Stimulated activated CD8-positive, alpha-beta memory T cell treated with anti-CD3 and anti-CD28 coated beads, Interleukin-15, amount 100 ng/mL, for 4 hours (primary cell): ENCODE data around the gene TMEM39B.
A peak's percentile ranks its signal among the peaks of the same experiment; 100 is the strongest.
"Not testable (repeated sequence)": the region's sequence is repeated elsewhere in the genome, so short reads cannot be mapped to it uniquely, and the experiment has no call there.

Source experiments
- DNase-seq, 2 donors: peaks; one replicate each; pipeline ENCODE4 v3.0.0-alpha.2; 2020; ENCODE audit warnings: low read depth in 2 of 2

The TMEM39B gene

GRCh38 chr1:32072622-32073298, at the start of gene TMEM39B:
Gene TMEM39B, plus strand, starts transcription at chr1:32072939. Its CDS starts 109 bp downstream, at chr1:32073048.
- peak; percentile 85 to 89 for DNase-seq

DNA sequence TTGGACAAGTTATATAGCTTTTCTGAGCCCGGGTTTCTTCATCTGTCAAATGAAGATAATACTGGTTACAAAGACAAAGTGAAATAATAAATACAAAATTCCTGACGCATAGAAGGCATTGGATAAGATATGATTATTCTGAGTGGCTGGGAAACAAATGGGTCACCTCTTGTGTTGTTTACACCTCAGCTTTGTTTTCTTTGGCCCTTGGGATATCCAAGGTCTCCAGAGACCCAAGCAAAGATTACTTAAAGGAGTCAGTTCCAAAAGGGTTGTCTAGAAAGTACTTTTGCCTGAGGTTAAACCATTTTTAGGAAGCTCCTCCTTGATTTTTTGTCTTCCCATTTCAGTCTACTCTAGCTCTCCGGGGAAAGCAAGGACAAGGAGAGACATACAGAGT, 49.4 kb upstream of the TMEM39B start:
- DNase-seq: no peak

- DNase-seq: no peak
Observed at GRCh38 chr1:32025515-32025914, 47.2 kb upstream of the TMEM39B start.

DNA sequence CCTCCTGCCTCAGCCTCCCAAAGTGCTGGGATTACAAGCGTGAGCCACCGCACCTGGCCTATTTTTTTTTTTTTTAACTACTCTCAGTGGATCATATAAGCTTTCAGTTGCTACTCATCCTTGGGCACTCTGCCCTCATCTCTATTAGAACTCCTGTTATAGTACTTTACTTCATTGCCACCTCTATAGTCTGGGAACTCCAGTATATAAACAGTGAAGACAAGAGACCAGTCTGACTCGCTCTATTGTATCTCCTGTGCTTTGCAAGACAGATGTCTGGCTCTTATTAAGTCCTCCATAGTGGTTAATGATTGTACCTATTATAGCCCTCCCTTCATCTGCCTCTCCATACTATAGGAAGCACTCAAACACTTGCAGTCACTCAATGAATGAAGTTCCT, 44.0 kb upstream of the TMEM39B start:
- DNase-seq: no peak

DNA sequence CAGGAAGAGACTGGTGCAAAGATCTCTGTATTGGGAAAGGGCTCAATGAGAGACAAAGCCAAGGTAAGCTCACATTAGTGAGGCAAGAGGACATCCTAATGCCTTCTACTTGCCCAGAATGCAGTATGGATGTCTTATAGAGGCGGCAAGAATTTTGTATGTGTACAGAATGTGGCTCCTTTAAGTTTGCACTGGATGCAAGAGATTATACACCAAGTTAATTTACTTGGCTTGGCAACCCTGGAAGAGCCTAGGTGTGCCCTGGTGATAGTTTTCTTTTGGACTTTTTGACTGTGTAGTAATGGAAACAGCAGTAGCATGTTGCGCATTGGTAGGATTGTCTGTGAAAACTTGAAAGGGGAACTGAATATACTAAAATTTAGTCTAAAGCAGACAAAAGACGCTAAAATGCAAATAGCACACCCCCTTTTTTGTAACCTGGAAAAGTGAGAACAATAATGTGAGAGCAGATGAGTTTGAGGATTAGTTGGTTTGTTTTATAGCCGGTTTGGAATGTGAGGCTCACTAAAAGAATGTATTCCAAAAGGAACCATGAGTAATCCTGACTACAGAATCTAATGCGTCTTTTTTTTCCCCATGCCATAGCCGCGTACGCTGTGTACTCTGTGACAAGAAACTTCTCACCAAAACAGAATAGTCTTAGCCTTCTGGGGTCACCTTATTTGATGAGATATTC, 41.0 kb upstream of the TMEM39B start:
- DNase-seq: no peak

DNA sequence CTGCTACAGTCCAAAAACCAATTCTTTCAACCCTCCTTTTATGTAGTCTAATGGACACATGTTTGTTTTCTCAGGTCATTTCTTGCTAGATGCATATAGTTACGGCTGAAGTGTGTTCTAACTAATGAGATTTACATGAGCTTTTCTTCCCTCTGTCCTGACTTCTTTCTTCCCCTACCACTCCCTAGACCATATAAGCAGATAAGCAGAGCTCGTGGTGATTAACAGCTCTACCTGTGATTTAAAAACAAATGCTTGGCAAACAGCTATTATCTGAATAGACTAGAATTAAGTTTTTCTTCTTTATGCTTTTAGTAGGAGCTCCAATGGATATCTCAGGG, 40.5 kb upstream of the TMEM39B start:
- no peak for DNase-seq

DNA sequence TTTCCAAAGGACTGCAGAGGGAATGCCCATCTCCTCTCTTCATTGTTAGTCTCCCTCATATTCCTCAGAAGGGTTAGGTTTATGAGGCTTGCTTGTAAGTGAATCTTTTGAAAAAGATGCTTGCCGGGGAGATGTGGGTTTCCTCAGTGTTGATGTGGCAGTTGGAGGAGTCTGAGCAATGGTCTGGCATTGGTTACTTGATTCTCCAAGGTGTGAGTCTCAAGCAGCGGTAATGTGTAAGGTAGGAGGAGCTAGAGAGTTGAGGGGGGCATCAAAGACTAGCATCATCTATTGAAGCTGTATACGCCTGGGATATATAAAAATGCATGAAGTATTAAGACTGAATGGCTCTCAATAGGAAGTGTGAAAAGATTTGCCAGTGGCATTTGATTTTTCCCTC, 37.6 kb upstream of the TMEM39B start:
- DNase-seq: no peak

- no peak for DNase-seq
Observed at GRCh38 chr1:32040711-32041110, 32.0 kb upstream of the TMEM39B start.

DNA sequence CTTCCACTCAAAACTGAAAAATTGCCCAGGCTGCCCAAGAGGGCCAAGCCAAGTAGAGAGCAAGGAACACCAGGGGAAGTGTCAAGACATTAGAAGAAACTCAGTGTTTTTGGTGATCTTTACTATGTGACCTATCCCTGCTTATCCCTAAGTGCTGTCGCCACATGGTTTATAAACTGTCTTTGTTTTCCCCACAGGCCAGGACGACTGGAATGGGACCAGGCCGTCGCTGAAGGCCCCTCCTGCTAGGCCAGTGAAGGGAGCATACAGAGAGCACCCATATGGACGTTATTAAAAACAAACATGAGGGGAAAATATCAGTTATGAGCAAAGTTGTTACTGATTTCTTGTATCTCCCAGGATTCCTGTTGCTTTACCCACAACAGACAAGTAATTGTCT, 30.4 kb upstream of the TMEM39B start:
- no peak for DNase-seq

- no peak for DNase-seq
Observed at GRCh38 chr1:32044234-32044633, 28.5 kb upstream of the TMEM39B start.

DNA sequence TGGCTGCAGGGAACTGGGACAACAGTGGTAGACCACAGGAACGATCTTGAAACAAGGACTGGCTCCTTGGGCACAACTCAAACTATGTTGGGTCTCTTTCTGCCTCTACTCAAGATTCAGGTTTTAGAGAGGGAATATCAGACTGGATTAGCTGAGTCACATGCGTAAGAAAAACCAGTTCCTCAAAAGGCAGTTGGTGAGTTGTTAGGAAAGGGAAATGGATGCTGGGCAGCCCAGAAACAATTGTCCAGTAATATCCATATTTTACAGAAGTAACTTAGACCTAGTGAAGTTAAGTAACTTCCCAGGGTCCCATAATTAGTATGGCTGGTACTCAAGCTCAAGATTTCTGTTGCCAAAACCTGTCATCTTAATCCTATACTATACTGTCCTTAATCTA, 27.0 kb upstream of the TMEM39B start:
- no peak for DNase-seq

DNA sequence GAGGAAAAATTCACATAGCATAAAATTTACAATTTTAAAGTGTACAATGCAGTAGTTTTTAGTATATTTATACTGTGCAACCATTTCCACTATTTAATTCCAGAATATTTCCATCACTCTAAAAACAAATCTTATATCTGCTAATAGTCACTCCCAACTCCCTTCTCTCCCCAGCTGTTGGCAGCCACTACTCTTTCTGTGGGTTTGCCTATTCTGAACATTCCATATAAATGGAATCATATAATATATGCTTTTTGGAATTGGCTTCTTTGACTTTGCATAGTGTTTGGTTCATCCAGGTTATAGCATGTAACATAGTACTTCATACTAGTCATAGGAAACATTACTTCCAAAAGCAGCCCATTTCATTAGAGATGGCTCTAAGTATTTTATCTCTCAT, 25.0 kb upstream of the TMEM39B start:
- no peak for DNase-seq

DNA sequence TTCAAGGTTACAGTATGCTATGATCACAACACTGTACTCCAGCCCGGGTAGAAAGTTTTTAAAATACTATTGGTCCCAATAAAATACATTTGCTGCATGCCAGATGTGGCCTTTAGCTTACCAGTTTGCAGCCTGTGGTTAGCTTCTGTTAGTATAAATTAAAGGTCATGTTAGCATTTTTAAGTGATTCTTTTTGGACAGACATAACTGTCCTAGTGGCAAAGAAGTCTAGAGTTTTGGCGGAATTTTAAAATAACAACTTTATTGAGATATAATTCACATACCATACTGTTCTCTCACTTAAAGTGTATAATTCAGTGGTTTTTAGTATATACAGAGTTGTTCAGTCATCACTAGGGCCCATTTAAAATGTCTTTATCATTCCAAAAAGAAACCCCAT, 24.3 kb upstream of the TMEM39B start:
- DNase-seq: no peak

DNA sequence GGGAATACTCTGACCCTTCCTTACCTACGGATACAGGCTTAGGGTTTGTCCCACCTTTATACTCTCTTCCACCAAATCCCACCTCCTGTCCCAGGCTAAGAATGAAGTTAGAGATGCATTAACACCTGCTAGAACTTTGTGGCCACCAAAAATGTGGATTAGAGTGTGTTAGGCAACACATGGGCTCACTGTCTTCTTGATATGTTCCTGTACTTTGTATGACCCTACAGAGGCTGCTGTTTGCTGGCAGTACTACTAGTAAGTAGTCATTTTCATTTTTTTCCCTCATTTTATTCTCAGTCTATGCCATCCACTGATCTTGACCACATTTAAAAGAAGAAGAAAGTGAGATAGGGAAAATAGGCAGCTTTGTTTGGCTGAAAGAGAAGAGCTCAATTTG, 21.0 kb upstream of the TMEM39B start:
- DNase-seq: no peak

- no peak for DNase-seq
Observed at GRCh38 chr1:32052887-32053286, 19.9 kb upstream of the TMEM39B start.

GRCh38 chr1:32055416-32055815, 17.3 kb upstream of the TMEM39B start:
- DNase-seq: no peak

DNA sequence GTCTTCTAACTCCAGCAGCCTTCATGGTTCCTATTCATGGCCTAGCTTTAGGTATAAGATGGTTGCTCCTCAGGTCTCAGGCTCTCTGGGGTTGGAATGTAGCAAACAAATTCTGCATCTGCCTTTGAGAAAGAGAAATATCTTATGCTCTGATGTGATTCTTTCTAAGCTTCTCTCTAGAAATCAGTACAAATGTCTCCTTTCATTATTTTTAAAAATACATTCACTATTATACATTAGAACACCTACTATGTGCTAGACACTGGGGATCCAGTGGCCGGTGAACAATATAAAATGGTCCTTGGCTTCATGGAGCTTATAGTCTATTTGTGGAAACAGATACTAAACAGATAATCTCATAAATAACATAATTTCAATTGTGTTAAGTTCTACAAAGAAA, 16.1 kb upstream of the TMEM39B start:
- DNase-seq: no peak

GRCh38 chr1:32060914-32061313, 11.8 kb upstream of the TMEM39B start:
- DNase-seq: no peak

- no peak for DNase-seq
Observed at GRCh38 chr1:32062867-32063230, 9.9 kb upstream of the TMEM39B start.

DNA sequence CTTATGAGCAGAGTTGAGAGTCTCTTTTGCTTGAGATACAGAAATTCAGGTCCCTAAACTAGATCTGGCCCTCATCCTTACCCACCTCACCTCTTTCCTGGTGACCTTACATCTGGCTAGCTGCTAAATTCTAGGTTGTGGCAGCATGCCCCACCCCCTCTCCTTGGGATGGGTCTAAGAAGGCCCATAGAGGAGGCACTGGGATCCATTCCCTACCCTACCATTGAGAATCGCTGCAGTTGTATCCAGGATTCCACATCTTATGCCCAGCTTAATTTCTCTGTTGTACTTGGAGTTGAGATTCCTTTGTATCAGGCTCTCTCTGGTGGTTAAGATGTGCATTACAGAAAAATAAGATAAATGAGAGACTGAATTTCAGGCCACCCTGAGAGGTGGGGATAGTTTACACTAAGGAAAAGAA, 9.5 kb upstream of the TMEM39B start:
- no peak for DNase-seq

DNA sequence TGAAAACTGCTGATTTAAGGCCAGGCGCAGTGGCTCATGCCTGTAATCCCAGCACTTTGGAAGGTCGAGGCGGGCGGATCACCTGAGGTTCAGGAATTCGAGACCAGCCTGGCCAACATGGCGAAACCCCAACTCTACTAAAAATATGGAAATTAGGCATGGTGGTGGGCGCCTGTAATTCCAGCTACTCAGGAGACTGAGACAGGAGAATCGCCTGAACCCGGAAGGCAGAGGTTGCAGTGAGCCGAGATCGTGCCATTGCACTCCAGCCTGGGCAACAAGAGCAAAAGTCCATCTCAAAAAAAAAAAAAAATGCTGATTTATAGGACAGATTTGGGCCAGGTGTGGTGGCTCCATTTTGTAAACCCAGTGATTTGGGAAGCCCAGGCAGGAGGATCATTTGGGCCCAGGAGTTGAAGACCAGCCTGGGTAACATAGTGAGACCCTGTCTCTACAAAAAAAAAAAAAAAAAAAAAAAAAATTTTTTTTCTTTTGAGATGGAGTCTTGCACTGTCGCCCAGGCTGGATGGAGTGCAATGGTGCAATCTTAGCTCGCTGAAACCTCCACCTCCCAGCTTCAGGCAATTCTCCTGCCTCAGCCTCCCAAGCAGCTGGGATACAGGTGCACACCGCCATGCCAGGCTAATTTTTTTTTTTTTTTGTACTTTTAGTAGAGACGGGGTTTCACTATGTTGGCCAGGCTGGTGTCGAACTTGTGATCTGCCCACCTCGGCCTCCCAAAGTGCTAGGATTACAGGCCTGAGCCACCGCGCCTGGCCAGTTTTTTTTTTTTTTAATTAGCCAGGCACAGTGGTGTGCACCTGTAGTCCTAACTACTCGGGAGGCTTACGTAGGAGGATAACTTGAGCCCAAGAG, 6.9 kb upstream of the TMEM39B start:
- not testable (repeated sequence) for DNase-seq

DNA sequence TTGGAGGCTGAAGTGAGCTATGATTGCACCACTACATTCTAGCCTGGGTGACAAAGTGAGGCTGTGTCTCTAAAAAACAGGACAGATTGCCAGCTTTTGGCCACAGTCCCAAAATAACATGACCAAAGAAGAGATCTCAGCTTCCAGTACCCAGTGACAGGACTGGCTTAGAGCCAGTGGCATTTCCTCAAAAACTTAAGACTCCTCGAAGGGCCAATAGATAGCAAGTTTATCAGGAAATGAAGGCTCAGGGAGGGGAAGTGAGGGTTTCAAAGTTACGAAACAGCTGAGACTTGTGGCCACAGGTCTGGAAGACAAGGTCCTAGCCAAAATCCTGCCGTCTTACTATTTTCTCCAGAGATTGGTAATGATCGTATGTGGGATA, 6.3 kb upstream of the TMEM39B start:
- no peak for DNase-seq
